ENCODE results near the gene NKX2-3. TPM values are rescaled to one million over a fixed set of nuclear protein-coding genes. Genes with fewer than 3 reads are reported as not detected.

The NKX2-3 gene
- total and polyA plus RNA-seq, 9 of the 15 experiments (the other 6 are each of a cell fraction or from before 2014, with no cell fraction given) = not detected

DNA sequence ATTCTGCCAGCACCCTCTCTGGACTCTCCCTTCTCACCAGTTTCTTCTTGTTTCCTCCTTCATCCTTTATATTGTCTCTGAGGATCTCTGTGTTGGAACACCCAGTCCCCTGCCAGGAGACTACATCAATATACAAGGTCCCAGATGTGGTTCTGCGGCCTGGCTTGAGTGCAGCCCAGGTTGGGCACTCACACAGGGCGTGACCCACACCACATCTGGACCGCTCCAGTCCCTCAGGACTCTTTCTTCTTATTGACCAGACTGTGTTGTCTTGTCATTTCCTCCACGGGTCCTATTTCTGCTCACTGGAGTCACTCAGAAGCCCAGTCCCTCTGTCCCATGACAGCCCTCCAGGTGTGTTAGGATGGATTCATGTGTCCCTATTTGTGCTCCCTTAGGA, 26.0 kb downstream of the NKX2-3 start:
- Histone ChIP-seq H4K20me1 (replicated peaks; ENCODE audit: control insufficient read depth, insufficient read depth, low read length) (no peaks in the 10 kb centered on the region), H3K79me2 (ENCODE audit: control insufficient read depth, insufficient read depth, low read length) (no peaks in the 10 kb centered on the region), H3K4me3 (no peak overlapping the region), H2AFZ (ENCODE audit: low read depth, low read length) (no peak overlapping the region), H3K4me1 (replicated peaks in 1 of 2; ENCODE audit: control insufficient read depth in 2 of 2, insufficient read depth in 2 of 2, low read length in 2 of 2) (no peaks in the 10 kb centered on the region), H3K27me3 (ENCODE audit: control insufficient read depth in 2 of 2, insufficient read depth in 2 of 2, low read length in 2 of 2) (peaks cover 6 to 18% of the 10 kb centered on the region in 2 experiments; a peak in 4 of 5 replicates), H3K27ac (ENCODE audit: extremely low read depth, low read depth, low read length) (no peak overlapping the region), H3K9me1 (ENCODE audit: control insufficient read depth, insufficient read depth, low read length) (no peaks in the 10 kb centered on the region), H3K9ac (ENCODE audit: insufficient read depth in 1 of 2, low read depth in 2 of 2, low read length in 2 of 2) (no peak overlapping the region), H3K9me3 (replicated peaks; ENCODE audit: control insufficient read depth, insufficient read depth, low read depth, low read length) (no peaks in the 10 kb centered on the region), H3K4me2 (ENCODE audit: insufficient read depth, low read length) (no peak overlapping the region), H3K36me3 (ENCODE audit: control insufficient read depth, insufficient read depth, low read length) (no peaks in the 10 kb centered on the region)
- ATAC-seq (no peak), DNase-seq (ENCODE audit: extremely low read depth in 1 of 4, low spot score in 3 of 4) (no peak), FAIRE-seq (no peak)
- ChIA-PET CTCF (ENCODE audit: low intra/inter-chr PET ratio) (interaction anchor here (0.6 kb wide), 1 partner anchor 114 kb away, joined by 3 read pairs; no protein-coding TSS in a partner anchor), POLR2A (no interaction called here)
- in situ Hi-C loops (cut with MboI) = no loop called here
- intact Hi-C loops (cut with micrococcal nuclease) = loop anchor here (10.0 kb wide), 1 partner anchor 164 kb away; no protein-coding TSS in a partner anchor
- BruUV-seq (replicated peaks) = no TSS peak
- TF ChIP-seq, protein P1, sequence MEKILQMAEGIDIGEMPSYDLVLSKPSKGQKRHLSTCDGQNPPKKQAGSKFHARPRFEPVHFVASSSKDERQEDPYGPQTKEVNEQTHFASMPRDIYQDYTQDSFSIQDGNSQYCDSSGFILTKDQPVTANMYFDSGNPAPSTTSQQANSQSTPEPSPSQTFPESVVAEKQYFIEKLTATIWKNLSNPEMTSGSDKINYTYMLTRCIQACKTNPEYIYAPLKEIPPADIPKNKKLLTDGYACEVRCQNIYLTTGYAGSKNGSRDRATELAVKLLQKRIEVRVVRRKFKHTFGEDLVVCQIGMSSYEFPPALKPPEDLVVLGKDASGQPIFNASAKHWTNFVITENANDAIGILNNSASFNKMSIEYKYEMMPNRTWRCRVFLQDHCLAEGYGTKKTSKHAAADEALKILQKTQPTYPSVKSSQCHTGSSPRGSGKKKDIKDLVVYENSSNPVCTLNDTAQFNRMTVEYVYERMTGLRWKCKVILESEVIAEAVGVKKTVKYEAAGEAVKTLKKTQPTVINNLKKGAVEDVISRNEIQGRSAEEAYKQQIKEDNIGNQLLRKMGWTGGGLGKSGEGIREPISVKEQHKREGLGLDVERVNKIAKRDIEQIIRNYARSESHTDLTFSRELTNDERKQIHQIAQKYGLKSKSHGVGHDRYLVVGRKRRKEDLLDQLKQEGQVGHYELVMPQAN (IDR thresholded peaks at IDR 0.05; ENCODE audit: borderline replicate concordance) = no peak
- no peak for TF ChIP-seq ZNF785 (CRISPR knock-in tag; IDR thresholded peaks at IDR 0.05)
- TF ChIP-seq ESRRB (CRISPR knock-in tag; IDR thresholded peaks at IDR 0.05; ENCODE audit: borderline replicate concordance) = no peak
- no peak for TF ChIP-seq HDAC3 (IDR thresholded peaks at IDR 0.05; ENCODE audit: borderline replicate concordance, partially characterized antibody)
- TF ChIP-seq, protein P2, sequence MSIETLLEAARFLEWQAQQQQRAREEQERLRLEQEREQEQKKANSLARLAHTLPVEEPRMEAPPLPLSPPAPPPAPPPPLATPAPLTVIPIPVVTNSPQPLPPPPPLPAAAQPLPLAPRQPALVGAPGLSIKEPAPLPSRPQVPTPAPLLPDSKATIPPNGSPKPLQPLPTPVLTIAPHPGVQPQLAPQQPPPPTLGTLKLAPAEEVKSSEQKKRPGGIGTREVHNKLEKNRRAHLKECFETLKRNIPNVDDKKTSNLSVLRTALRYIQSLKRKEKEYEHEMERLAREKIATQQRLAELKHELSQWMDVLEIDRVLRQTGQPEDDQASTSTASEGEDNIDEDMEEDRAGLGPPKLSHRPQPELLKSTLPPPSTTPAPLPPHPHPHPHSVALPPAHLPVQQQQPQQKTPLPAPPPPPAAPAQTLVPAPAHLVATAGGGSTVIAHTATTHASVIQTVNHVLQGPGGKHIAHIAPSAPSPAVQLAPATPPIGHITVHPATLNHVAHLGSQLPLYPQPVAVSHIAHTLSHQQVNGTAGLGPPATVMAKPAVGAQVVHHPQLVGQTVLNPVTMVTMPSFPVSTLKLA (conservative IDR thresholded peaks at IDR 0.05) = no peak
- WGBS (ENCODE audit: insufficient coverage, low coverage, missing lambda C conversion rate) = 6% methylated on average over 3 of the region's 4 CpGs
